DMS153 (cell line): ENCODE measurements around the gene TRPV4.
A peak's percentile ranks its signal among the peaks of the same experiment; 100 is the strongest.
"Not testable (repeated sequence)": the region's sequence is repeated elsewhere in the genome, so short reads cannot be mapped to it uniquely, and the experiment has no call there.

Experiments used
- DNase-seq: peaks from one replicate; lab custom pipeline; 2025; lab: John Stamatoyannopoulos, UW

The TRPV4 gene

GRCh38 chr12:109860977-109861376 is 27.8 kb upstream of the TRPV4 start:
- DNase-seq = no peak

- DNase-seq = no peak
Observed at GRCh38 chr12:109858764-109859163, 25.6 kb upstream of the TRPV4 start.

- no peak for DNase-seq
Observed at GRCh38 chr12:109857715-109858114, 24.5 kb upstream of the TRPV4 start.

- DNase-seq = no peak
Observed at GRCh38 chr12:109855377-109855776, 22.2 kb upstream of the TRPV4 start.

DNA sequence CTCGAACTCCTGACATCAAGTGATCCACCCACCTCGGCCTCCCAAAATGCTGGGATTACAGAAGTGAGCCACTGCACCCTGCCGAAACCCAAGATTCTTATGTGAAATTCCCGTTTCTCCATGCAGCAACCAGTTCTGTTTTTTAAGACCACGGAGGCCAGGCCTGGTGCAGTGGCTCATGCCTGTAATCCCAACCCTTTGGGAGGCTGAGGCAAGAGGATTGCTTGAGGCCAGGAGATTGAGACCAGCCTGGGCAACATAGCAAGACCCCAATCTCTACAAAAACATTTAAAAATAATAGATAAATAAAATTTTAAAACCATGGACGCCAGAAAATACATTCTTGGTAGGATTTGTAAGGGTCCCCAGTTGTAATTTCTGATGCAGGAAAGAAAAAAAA is 17.3 kb upstream of the TRPV4 start:
- not testable (repeated sequence) for DNase-seq

GRCh38 chr12:109847142-109847735 is 14.0 kb upstream of the TRPV4 start:
- DNase-seq = no peak

DNA sequence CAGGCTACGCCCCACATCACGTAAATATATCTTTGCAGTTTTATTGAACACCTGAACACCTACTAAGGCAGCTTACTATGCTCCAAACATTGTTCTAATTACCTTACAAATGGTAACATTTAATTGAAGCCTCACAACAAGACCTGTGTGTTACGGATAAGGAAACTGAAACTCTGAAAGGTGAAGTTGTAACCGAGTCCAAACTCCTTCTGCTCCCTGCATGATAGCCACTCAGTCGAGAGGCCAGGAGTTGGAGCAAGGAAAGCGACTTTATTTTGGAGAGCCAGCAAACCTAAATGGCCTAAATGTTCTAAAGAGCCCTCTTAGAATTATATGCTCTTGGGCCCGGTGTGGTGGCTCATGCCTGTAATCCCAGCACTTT is 12.6 kb upstream of the TRPV4 start:
- DNase-seq = no peak

DNA sequence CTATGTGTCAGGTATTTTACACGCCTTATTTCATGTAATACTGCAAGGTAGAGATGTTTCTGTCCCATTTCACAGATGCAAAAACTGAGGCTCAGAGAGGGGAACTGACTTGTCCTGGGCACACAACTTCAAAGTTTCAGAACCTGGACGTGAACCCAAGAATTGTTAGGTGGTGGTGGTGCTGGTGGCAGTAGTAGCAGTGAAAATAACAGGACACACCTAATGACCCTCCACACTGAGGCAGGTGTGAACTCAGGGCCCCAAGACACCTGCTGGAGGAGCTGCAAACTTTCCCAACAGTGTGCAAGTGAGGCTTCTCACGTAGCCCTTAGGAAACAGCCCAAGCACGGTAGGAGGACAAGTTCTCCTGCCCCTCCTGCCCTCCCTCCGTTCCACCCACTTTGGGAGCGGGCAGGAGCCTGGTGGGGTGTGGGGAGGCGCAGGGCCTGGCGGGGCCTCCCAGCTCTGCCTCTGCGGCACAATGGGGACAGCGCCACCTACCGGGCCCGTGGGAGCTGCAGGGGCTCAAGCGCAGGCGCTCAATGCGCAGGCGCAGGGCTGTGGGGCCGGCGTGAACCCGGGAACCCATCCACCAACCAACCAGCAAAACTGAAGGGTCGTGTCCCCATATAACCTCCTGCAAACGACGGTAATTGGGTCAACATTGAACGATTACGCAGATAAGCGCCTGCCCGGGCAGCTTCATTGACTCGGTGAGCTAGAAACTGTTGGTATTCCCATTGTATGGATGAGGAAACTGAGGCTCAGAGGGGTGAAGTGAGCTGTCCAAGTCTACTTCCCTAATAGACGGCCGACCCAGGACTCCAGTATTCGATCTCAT is 12.0 kb upstream of the TRPV4 start:
- peak; percentile 5 for DNase-seq

DNA sequence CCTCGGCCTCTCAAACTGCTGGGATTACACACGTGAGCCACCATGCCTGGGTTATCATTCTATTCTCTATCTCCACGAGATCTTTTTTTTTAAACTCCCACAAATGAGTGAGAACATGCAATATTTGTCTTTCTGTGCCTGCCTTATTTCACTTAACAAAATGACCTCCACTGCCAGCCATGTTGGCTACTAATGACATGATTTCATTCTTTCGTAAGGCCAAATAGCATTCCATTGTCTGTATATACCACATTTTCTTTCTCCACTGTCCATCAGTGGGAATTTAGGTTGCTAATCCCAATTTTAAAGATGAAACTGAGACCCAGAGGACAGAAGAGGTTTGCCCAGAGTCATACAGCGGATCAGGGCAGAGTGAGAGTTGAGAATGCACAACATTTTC is 10.9 kb upstream of the TRPV4 start:
- no peak for DNase-seq

DNA sequence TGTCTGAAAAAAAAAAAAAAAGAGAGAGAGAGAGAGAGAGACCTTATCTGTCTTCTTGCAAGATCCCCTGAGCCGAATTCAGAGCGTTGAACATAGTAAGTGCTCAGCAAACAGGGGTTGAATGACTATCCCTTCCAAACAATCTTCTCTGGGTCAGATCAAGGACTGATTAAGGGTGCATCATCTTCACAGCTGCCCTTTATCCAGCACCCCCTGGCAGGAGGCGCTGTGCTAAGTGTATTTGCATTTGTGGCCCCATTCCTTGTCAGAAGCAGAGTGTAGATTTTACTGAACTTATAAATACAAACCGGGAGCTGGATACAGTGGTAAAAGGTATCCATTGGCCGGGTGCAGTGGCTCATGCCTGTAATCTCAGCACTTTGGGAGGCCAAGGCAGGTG is 8.8 kb upstream of the TRPV4 start:
- no peak for DNase-seq

- DNase-seq = no peak
Observed at GRCh38 chr12:109841356-109841755, 8.2 kb upstream of the TRPV4 start.

DNA sequence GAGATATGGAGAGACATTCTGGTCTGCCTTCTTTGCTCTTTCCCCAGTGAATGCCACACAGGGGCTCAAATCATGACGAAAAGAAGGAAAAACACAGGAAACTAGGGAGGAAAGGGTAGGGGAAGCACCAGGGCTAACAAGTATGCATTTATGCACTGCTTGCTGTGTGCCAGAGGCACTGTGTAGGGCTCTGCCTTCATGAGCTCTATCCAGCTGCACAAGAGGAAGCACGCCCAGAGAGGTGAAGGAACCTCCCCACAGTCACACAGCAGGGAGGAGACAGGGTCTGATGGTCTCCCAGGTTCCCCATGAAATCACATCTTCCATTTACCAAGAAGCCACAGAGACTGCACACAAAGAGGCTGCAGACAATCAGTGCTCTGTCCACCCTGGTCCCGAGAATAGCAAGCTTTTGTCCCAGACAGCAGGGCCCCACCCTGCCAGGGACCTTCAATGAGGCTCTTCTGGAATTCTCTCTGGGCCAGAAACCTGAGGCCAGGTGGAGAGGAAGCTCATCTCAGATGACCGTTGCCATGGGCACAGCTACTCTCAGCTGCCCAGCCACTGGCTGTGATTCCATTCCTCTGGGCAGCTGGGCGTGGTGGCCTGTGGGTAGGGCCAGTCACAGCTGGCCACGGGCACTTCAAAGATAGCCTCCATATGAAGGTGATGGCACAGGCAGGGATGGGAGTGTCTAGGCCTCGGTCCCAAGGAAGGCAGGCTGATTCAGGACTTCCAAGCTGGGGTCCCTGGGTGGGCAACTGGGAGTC is 7.3 kb upstream of the TRPV4 start:
- DNase-seq = peak; percentile 37

- DNase-seq = no peak
Observed at GRCh38 chr12:109839444-109839843, 6.2 kb upstream of the TRPV4 start.

- no peak for DNase-seq
Observed at GRCh38 chr12:109836916-109837315, 3.7 kb upstream of the TRPV4 start.

DNA sequence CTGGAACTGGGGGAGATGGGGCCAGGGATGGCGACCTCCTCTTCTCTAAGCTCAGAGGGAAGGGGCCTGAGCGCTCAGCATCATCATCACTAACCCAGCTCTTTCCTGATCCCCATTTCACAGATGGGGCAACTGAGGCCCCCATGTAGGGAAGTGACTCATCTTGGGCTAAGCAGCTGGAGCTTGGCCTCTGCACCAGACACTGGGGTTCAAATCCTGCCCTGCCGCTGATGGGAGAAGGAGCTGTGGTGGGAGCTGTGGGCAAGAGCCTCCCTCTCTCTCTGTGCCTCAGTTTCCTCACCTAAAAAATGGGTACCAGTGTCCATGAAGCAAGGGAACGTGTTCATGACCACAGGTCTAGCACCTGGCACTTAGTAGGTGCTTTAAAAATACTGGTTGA is 2.6 kb upstream of the TRPV4 start:
- no peak for DNase-seq

DNA sequence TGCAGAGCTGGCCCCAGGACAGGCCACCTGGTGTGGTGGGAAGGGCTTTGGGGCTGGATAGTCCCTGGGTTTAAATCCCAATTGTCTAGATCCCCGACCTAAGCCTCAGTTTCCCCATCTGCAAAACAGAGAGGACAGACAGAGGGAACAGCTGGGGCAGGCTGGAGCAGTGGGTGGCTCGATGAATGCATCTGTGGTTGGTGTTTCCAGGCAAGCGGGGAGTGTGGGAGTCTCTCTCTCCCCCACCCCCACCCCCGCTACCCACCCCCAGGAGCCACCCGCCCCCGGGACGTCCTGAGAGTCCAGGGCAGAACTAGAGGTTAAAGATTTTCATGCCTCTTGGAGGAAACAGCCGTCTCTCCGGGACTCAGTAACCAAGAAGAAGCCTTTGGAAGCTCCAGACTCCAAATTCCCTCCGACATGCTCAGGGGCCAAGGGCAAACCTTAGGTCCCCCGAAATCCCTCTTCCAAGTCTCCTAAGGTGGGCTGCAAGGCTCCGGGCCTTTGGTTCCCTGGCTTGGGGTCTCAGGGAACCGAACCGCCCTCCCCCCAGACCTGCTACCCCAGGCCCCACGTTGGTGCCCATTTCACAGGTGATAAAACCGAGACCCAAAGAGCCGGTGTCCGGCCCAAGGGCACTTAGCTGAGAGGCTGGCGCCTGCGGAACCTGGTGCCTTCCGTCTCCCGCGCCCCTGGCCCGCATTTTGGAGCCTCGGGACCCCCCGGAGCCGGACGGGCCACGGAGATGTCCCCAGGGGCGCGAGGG is 474 bp downstream of the TRPV4 start:
- DNase-seq = no peak

DNA sequence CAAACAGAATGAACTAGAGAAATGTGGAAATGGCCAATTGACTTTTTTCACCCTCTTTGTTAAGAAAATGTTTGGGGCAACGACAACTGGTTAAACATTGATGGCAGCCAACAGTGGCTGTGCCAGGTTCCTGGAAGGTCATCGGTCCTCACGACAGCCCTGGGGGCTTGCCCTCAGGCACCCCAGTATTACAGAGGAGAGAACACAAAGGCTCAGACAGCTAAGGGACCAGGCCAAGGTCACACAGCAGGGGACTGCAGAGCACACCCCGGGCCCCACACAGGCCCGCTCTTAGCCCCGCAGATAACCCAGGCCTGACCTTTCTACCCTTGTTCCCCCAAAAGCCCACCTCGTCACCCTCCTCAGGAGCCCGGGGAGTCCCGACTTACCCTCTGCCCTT is 1.3 kb downstream of the TRPV4 start:
- DNase-seq = no peak

GRCh38 chr12:109831365-109831764 is 1.8 kb downstream of the TRPV4 start:
- no peak for DNase-seq

- DNase-seq = no peak
Observed at GRCh38 chr12:109830718-109831117, 2.5 kb downstream of the TRPV4 start.

DNA sequence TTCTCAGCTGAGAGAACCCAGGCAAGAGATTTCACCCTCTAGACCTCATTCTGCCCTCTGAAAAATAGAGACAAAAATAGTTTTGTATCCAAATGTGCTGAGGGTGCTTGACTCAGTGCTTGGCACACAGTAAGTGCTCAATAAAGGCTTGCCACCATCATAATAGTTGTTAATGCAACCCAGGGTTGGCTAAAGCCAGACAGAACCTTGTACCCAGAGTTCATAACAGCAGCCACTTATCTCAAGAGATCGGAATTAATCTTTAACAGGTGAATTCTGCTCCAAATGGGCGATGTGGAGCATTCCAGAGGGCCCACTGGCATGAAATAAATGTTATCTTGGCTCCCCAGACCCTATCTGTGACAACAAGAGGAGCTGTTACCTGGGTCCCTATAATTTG is 2.9 kb downstream of the TRPV4 start:
- no peak for DNase-seq

DNA sequence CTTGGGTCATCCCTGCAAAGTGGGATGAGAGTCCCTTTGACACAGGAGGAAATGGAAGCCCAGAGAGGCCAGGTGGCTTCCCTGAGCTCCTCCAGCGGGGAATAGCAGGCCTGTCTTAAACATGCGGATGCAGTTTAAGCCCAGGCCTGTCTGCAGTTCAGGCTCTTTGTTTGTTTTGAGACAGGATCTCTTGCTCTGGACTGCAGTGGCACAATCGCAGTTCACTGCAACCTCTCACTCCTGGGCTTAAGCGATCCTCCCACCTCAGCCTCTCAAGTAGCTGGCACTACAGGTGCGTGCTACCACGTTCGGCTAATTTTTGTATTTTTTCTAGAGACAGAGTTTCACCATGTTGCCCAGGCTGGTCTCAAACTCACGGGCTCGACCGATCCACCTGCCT is 3.5 kb downstream of the TRPV4 start:
- DNase-seq = no peak

- DNase-seq = no peak
Observed at GRCh38 chr12:109828754-109829511, 4.3 kb downstream of the TRPV4 start.
